ENCODE results near the gene LYPD4.

The LYPD4 gene

DNA sequence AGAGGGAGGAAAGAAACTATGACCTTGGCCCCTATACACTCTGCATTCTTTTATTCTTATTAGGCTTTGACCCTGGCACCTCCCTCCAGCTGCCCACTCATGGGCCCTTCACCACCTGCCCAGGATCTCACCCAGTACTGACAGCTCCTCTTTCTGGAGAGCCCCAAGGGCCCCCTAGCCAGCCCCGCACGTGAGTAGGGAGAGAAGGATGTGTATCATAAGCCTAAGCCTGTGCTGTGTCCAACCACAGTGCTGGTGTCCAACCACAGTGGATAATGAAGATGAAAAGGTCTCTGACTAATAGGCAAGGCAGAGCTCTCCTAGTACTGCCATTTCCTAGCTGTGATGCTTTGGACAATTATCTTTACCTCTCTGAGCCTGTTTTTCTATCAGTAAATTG, 4.6 kb upstream of the LYPD4 start:
- no peak for DNase-seq

DNA sequence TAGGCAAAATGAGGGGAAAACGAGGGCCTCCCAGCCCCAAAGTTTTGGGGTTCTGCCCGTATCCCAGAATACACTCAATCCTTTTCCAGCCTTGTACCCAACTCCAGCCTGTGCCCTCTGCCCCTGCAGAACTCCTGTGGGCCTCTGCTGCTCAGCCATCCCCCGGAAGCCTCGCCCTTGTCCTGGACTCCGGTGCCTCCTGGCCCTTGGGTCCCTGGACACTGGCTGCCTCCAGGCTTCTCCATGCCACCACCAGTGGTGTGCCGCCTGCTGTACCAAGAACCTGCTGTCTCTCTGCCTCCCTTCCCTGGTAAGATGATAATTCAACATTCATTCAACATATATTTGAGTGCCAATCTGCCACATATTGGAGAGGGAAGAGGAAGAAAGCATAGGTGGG, 4.2 kb upstream of the LYPD4 start:
- no peak for DNase-seq

DNA sequence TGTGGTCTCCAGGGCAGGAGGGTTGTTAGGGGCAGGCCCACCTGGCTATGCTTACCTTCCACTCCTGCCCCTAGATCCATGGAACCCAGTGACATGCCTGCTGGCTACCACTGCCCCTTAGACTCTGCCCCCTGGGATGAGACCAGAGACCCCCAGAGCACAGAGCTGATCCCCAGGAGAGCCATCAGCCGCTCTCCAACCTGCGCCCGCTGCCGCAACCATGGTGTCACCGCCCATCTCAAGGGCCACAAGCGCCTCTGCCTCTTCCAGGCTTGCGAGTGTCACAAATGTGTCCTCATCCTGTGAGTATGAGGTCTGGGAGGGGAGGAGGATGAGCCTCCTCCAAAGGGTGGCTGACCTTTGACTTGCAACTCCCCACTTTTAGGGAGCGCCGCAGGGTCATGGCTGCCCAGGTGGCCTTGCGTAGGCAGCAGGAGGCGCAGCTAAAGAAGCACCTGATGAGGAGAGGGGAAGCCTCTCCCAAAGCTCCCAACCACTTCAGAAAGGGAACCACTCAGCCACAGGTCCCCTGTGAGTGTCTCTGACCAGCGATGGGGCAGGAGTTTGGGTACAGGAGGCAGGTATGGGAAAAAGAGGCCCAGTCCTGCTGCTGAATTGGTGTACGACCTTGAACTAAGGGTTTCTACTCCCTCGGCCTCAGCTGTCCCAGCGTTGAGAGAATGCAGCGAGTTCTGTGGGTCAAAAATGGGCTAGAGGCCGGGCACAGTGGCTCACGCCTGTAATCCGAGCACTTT, 3.0 kb upstream of the LYPD4 start:
- no peak for DNase-seq

DNA sequence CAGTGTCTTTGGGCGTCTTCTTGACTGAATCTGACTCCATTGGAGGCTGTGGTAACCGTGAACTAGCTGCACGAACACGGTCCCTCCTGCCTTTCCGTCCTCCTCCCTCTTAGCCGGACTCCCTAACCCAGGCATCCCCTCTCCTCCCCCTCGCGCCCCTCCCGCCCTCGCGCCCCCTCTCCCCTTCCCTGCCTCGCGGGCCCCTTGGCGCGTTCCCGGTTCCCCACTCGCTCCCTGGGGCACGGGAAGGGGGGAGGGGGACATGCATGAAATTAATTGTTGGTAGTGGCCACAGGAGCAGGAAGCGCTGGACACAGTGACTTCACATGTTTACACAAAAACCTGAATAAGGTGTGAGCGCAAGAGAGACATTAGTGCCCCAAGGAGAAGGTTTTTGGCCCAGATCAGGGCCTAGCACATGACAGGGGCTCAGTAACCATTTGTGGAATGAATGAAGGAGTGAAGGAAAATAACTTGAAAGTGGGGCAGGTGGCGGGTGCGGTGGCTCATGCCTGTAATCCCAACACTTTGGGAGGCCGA, 638 bp upstream of the LYPD4 start:
- DNase-seq = no peak

DNA sequence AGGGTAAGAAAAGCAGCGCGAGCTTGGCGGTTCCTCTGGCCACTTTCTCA, 343 bp upstream of the LYPD4 start, which contains the start of gene DMRTC2:
TSS of gene DMRTC2 (plus strand) at position 42 of the 50 bp plus-strand sequence. CDS start 2,387 bp downstream, outside the sequence.
- no peak for DNase-seq

DNA sequence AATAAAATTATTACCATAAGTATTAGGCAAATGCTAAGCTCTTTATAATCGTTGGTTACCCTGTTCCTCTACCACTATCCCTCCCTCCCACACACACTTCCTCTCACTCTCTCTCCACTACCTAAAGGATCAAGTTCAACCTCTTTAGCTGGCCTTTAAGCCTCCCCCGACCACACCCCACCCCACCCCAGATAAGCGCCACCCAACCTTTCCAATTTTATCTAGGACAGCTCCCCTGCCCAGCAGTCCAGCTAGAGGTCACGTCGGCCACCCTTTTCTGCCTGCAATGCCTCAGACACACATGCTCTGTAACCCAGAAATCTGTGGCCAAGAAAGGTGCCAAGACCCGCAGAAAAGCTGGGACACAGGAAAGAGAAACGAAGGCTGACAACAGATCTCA, 1.1 kb downstream of the LYPD4 start:
- no peak for DNase-seq

DNA sequence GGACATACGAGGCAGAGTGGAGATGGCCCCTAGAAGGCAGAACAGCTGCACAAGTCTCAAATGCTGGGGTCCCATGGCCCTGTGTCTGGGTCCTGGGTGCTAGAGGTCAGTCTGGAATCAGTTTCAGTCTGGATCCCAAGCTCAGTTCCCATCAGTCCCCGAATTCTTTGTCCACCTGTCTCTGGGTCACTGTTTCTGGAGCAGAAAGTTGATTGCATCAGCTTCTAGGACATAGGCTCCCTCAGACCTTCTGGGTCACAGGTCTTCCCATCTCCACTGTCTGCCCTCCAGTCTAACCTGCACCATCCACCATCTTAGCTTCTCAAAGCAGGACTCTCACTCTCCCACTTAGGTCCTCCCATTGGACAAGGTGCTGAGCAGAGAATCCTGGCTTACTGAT, 5.3 kb downstream of the LYPD4 start:
- DNase-seq = no peak

DNA sequence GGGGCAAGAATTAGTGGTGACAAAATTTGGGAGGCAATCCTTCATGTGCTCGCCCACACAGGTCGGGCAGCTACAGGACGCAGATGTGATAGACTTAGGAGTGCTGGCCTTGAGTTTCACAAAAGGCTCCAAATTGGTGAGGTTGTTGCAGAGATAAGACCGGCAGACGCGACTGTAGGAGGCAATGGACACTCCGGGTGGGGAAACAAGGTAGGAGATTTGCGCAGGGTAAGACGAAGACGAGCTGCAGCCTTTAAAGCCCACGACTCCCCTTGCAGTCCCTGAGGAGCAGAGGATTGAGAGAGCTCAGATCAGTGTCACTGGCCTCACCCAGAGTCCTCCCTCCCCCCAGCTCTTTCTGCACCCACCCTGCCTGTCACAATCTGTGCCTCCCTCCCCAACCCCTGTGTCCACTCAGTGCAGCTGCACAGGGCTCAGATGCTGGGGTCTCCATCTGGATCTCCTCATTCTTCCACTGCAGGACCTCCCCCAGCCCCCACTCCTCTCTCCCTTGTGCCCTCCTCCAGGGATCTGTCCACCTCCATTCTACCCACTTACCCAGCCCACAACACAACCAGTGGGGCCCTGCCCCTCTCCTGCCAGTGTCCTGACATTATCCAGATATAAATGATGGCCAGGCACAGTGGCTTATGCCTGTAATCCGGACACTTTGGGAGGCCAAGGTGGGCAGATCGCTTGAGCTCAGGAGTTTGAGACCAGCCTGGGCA, 6.3 kb downstream of the LYPD4 start:
- no peak for DNase-seq

DNA sequence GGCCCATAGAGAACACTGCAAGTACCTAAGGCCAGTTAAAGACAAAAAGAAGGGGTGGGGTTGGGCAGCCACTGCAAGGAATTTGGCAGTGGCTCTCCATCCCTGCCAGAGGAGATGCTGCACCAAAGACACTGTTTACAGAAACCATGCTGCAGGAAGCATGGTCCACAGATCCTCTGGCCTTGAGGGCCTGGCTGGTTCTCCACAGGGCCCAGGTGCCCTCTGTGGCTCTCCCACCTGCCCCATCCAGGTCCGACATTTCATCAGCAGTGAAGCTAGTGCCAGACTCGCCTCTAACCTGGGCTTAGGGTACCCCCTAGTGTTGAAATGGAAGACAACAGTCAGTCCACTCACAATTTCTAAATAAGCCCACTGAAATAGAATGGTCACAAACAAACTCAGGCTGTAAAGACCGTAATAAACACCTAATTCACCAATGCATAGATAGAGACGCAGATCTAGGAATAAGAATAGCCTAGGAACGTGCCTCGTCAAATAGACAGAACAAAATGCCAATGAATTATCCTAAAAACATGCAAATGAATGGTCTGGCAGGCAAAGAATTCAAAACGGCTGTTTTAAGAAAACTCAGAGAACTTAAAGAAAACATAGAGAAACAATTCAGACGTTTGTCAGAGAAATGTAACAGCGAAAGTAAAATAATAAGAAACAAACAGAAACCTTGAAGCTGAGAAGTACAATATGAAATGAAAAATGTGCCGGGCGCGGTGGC, 23.3 kb downstream of the LYPD4 start:
- peak; percentile 9 for DNase-seq

DNA sequence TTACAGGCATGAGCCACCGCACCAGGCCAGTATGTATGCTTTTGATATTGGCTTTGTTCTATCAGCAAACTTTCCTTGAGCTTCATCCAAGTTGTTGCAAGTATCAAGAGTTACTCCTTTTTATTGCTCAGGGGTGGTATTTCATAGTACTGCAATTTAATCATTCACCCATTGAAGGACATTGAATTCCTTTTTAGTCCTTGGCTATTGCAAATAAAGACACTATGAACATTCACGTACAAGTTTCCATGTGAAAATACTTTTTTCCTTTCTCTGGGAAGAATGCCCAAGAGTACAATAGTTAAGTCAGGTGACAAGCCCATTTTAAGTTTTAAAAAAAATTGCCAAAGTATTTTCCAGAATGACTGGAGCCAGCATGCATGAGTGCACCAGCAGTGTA, 27.7 kb downstream of the LYPD4 start:
- DNase-seq = no peak

DNA sequence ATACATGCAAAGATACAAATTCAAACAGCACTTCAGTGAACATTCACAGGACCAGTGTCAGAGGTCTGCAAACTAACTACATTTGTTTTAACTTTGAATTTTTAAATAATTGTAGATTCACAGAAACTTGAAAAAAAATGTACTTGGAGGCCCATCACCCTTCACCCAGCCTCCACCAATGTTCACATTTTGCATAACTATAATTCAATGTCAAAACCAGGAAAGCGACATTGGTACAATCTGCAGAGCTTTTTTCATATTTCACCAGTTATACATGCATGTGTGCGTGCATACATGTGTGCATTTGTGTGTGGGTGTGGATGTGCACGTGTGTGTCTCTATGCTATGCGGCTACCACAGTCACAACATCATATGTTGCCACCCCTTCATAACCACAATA, 29.2 kb downstream of the LYPD4 start:
- DNase-seq = no peak

DNA sequence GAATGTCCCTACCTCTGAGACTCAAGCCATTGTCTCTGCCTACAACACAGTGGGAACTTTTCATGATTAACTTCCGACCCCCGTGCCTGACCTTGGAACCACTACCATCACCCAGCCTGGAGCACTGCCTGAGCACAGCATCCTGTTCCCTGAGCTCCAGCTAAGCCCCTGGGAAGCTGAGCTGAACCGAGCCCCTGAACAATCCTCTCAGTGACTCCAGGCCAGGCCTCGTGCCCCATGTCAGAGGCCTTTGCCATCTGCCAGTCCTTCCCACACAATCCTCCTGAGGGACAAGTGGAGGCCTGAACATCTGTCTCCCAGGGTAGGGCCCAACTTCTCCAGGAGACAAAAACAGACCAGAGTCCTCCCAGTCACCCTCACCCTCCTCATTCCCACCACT, 30.6 kb downstream of the LYPD4 start:
- no peak for DNase-seq

DNA sequence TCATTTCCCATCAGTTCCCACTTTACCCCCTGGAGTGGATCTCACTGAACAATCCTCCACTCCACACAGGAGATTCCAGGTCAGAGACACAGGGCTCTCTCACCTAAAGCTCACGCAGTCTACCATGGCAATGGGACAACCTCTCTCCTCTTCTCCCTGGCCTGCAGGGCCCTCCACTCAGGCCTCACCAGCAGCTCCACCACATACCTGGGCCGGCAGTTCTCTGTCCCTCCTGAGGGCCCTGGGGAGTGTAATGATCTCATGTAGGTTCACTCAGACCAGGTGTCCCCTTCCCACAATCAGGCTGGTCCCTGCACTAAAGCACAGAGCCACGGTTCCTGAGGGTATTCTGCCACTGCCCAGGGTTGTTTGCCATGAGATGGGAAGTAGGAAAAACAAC, 32.5 kb downstream of the LYPD4 start:
- no peak for DNase-seq

DNA sequence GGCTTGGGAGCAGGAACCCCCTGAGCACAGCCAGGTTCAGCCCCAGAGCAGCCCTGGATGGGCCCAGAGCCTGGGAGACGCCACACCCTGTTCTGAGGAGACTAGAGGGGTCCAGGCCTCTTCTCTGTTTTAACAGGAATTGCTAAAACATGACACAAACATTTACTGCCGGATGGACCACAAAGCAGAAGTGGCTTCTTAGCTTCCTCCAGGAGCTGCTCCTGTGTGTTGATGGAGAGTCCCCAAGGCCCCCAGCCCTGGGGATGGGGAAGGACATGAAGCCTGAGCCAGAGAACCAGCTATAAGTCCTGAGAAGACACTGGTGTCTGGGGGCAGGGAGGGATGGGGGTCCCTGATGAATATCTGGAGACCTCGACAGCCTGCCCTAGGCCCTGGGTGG, 33.4 kb downstream of the LYPD4 start:
- no peak for DNase-seq

DNA sequence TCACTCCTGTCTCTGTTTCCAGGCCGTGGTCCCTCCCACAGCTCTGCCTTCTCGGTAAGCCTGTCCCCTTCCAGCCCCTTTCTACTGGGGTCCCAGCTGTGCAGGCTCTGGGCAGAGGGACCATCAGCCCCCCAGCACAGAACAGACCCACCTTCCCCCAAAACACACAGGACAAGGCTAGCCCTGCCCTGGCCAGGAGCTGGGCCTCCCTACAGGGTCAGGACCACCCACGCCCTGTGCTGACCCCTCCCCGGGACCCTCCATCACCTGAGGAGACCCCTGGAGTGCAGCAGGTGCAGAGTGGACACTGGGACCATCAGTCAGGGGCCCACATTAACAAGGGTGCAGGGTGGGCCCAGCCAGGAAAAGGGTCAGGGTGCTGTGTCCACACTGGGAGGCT, 34.2 kb downstream of the LYPD4 start:
- DNase-seq = no peak

DNA sequence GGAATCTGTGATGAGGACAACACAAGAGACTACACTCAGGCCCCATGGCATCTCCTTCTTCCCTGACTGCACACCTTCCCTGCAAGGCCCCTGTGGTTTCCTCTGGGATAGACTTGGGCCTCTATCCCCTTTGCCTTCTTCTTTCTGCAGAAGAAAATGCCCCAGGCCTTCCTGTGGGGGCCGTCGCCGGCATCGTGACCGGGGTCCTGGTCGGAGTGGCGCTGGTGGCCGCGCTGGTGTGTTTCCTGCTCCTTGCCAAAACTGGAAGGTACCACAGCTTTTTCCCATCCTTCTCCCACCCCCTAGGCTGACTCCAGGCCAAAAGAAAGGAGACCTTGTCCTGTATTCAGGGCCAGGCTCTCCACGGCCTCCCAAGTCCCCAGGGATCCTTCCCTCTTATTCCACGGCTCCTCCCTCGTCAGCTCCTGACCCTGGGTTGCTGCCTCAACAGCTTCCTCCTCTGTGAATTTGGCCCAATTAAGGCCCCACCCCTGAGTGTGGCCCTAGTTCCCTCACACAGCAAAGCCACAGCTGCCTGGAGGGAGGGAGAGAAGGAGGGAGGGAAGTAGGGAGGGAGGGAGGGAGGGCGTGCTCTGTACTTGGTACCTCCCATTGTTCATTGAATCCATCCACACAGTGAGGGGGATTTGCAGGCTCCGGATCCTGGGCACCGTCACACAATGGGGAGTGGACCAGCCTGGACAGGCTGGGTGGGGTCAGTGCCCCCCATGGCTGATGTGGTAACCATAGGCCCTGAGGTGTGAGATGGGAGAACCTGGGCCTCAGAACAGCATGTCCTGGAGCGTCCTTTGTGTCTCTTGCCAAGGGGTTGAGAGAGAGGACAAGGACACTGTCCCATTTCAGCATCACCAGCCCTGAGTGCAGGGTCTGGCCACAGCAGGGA, 35.6 kb downstream of the LYPD4 start:
- DNase-seq = no peak

DNA sequence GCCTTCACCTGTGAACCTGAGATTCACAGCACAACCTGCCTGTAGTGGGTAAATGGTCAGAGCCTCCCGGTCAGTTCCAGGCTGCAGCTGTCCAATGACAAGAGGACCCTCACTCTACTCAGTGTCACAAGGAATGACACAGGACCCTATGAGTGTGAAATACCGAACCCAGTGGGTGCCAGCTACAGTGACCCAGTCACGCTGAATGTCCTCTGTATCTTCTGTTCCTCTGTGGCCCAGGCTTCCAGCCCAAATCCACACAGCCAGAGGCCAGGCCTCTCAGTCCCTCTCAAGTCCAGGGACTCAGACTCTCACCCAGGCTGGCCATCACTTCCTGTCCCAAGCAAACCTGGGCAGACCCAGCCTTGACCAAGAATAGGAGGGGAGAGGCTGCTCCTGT, 37.3 kb downstream of the LYPD4 start:
- no peak for DNase-seq

DNA sequence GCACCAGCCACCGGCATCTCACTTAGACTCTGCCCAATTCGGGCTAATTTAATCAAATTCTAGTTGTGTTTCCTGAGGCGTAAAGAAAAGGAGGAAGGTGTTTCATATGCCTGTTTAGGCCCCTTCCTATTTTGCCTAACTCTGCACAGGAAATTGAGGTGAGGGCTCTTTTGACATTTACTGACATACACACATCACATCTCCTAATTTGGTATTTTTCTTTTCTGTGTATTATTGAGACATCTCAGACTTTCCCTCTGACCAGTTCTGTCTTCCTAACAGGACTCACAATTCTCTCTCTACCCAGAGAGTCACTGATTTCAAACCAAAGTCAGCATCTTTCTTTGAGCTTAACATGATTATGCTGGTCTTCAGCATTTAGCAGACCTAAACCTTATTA, 40.1 kb downstream of the LYPD4 start:
- DNase-seq = no peak

DNA sequence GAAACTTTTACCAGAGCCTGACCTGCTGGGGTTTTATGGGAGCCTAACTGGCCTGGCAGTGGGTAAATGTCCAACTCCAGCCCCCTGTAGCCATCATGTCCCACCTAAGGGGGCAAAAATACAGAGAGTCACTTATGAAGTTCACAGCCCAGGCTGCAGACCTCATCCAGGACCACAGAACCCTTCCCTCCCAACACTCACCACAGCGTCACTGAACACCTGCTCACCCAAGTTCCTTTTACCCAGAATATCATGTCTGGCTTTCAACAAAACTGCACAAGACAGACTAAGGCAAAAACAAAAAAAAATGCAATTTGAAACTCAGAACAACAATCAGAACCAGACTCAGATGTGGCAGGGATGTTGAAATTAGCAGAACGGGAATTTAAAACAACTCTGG, 41.7 kb downstream of the LYPD4 start:
- DNase-seq = no peak

DNA sequence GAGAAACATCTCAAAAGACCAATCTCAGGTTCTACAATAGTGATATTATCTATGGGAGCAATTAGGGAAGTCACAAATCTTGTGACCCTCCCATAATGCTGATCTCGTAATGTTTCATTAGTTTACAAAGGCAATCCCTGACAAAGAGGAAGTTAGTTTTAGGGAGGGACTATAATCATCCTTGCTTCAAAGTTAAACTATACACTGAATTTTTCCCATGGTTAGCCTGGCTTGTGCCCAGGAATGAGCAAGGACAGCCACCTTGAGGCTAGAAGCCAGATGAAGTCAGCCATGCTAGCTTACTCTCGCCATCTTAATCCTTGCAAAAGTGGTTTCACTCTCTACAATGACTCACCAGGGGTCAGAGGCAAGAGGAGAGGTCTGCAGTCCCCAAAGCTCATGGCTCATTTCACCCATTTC, 42.7 kb downstream of the LYPD4 start:
- DNase-seq = no peak

DNA sequence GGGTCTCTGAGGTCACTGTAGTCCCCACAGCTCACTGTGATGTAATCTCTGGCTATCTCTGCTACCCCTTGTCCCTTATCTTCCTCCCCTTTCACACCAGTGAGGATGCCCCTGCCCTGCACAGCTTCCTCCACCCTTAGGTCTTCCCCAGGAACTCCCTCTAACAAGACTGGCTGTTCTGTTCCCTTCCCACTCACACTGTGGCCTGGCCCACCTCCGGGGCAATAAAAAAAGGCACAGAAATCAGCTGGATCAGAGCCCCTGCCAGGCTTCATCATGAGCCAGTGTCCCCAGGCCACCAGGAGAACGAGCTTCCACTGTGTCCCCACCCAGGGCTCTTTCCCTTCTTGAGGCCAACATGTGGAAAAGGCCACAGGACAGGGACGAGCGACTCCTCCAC, 43.5 kb downstream of the LYPD4 start:
- no peak for DNase-seq

DNA sequence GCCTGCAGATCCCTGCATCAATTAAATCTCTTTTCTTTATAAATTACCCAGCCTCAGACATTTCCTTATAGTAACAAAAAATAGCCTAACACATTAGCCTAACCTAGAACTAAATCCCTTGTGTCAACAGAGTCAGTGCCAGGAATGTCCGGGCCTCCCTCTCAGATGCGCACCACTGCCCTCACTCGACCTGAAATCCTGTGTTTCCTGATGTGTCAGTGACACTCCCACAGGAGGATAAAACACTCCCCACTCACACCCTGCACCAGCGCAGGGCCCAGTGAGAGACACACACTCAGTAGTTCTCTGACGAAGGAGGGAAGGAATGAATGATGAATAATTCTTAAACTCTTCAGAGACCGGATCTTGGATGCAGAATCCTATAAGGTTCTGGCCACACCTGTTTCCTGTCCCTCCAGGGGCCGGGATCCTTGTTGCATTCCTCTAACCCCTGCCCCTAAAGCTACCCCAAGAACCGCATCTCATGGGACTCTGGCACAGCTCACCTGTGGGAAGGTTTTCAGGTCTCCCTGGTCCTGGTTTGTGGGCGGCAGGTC, 45.0 kb downstream of the LYPD4 start:
- DNase-seq = no peak

DNA sequence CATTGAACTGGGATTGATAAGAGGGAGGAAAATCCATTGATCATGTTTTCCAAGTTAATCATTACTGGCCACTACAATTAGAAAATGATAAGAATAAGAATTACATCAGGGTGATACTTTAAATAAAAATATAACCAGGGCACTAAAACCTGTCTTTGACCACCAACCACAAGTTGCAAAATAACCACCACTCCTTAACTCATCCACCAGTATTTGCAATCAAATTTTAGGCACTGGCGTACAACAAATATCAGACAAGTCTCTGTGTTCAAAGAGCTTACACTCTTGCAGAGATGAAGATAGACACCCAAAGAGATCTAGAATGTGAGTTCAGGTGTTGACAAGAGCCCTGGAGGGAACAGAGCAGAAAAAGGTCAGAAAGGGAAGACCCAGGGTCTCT, 47.6 kb downstream of the LYPD4 start:
- DNase-seq = no peak

Data from T-helper 9 cell (primary cell).